ENCODE data around the gene GCC1. TPM values are rescaled to one million over a fixed set of nuclear protein-coding genes. Genes with fewer than 3 reads are reported as not detected.

The GCC1 gene
- total and polyA plus RNA-seq, 7 donors, result 7.2 to 19.2 (median 12.2) TPM

DNA sequence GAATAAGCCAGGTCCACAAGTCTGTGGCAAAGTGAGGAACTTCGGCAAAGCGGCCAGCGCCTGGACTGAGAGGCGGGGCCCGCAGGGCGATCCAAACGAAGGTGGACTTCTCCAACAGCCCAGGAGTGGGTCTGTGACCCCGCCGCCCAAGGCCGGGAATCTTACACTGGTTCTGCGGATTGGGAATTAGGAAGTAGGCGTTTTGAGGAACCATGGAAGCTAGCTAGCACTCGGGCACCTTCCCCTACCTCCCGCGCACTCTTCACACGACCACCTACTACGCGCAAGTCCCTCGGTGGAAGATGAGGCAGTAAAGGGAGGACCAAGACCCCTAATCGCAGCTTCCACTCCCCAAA lies 2.2 kb upstream of the GCC1 start:
- intact Hi-C loops (cut with DNase I), result loop anchor here (1.0 to 10.0 kb wide), 4 partner anchors 65 to 820 kb away; partner anchors contain the start of genes IMPDH1, LRRC4 and SND1
- H3K27ac ChIP-seq, result peak overlapping the region; percentile 89 to 95 (median 93)
- no peaks in the 10 kb centered on the region for H3K9me3 ChIP-seq
- peaks cover 0 to 53% (median 46%) of the 10 kb centered on the region in 4 donors for H3K4me1 ChIP-seq
- WGBS, 2 donors, result 60 to 68% methylated on average over 20 of the region's 20 CpGs
- peak overlapping the region; percentile 46 to 97 (median 87) for H3K4me3 ChIP-seq
- H3K36me3 ChIP-seq, result peaks cover 12 to 31% (median 18%) of the 10 kb centered on the region in 4 donors
- TF ChIP-seq, protein P1, sequence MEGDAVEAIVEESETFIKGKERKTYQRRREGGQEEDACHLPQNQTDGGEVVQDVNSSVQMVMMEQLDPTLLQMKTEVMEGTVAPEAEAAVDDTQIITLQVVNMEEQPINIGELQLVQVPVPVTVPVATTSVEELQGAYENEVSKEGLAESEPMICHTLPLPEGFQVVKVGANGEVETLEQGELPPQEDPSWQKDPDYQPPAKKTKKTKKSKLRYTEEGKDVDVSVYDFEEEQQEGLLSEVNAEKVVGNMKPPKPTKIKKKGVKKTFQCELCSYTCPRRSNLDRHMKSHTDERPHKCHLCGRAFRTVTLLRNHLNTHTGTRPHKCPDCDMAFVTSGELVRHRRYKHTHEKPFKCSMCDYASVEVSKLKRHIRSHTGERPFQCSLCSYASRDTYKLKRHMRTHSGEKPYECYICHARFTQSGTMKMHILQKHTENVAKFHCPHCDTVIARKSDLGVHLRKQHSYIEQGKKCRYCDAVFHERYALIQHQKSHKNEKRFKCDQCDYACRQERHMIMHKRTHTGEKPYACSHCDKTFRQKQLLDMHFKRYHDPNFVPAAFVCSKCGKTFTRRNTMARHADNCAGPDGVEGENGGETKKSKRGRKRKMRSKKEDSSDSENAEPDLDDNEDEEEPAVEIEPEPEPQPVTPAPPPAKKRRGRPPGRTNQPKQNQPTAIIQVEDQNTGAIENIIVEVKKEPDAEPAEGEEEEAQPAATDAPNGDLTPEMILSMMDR (IDR thresholded peaks at IDR 0.05), result no peak
- TF ChIP-seq EP300 (IDR thresholded peaks at IDR 0.05) (no peak), POLR2AphosphoS5 (IDR thresholded peaks at IDR 0.05) (no peak), POLR2A (IDR thresholded peaks at IDR 0.05) (no peak)
- no peaks in the 10 kb centered on the region for H3K27me3 ChIP-seq
- no peak for DNase-seq

DNA sequence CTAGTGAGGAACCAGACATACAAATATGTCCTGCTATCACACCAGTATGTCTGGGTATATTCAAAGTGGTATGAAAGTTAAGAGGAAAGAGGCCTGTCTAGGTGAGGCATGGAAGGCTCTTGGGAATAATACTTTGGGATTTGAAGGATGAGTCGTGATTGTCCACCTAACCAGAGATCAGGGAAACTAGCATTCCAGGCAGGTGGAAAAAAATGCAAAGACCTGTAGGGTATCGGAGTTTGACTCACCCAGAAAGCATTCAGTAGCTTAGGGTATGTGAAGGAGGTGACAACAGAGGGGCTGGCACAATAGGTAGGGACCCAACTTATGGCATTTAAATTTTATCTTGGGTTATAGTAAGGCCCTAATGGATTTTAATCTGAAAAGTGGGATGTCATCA lies 950 bp upstream of the GCC1 start:
- 90 to 92% methylated on average over 2 of the region's 2 CpGs for WGBS, 2 donors
- H3K27ac ChIP-seq, result peak overlapping the region; percentile 88 to 96 (median 92)
- H3K9me3 ChIP-seq, result no peaks in the 10 kb centered on the region
- peaks cover 0 to 66% (median 58%) of the 10 kb centered on the region in 4 donors for H3K4me1 ChIP-seq
- TF ChIP-seq, protein P1 (IDR thresholded peaks at IDR 0.05), result no peak
- TF ChIP-seq EP300 (IDR thresholded peaks at IDR 0.05) (no peak), POLR2AphosphoS5 (IDR thresholded peaks at IDR 0.05) (no peak), POLR2A (IDR thresholded peaks at IDR 0.05) (no peak)
- no peaks in the 10 kb centered on the region for H3K27me3 ChIP-seq
- intact Hi-C loops (cut with DNase I), result loop anchor here (5.0 to 10.0 kb wide), 3 partner anchors 371 to 821 kb away; partner anchors contain the start of genes IMPDH1 and LRRC4
- no peak overlapping the region for H3K4me3 ChIP-seq
- DNase-seq, result no peak
- H3K36me3 ChIP-seq, result peaks cover 21 to 35% (median 26%) of the 10 kb centered on the region in 4 donors

DNA sequence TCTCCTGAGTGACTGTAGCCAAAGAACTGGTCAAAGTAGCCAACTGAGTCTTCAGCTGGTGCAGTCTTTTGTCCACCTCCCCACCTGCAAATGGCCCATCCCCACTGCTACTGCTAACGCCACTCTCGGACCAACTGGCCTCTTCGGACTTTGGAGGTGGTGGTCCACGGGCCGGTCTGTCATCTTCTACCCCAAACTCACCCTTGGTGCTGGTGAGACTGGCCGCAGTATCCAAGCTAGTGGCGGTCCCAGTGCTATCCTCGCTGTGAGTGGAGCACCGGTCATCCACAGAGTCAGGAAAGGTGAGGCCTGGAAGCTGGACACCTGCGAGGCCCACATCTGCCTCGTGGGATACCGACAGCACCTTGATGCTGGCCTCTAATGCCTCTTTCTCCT lies 750 bp downstream of the GCC1 start:
- peaks cover 12 to 35% (median 25%) of the 10 kb centered on the region in 4 donors for H3K36me3 ChIP-seq
- H3K27ac ChIP-seq, result peak overlapping the region; percentile 88 to 96 (median 92)
- no peak for TF ChIP-seq POLR2A (IDR thresholded peaks at IDR 0.05)
- TF ChIP-seq, protein P1 (IDR thresholded peaks at IDR 0.05), result no peak
- TF ChIP-seq POLR2AphosphoS5 (IDR thresholded peaks at IDR 0.05), result no peak
- no peak for TF ChIP-seq EP300 (IDR thresholded peaks at IDR 0.05)
- H3K9me3 ChIP-seq, result no peaks in the 10 kb centered on the region
- intact Hi-C loops (cut with DNase I), result loop anchor here (2.0 to 10.0 kb wide), 4 partner anchors 192 to 823 kb away; partner anchors contain the start of genes IMPDH1, LRRC4 and ZNF800
- no peaks in the 10 kb centered on the region for H3K27me3 ChIP-seq
- peaks cover 0 to 72% (median 67%) of the 10 kb centered on the region in 4 donors for H3K4me1 ChIP-seq
- no peak for DNase-seq
- WGBS, 2 donors, result 21 to 35% methylated on average over 12 of the region's 12 CpGs
- H3K4me3 ChIP-seq, result peak overlapping the region; percentile 83 to 91 (median 85)

DNA sequence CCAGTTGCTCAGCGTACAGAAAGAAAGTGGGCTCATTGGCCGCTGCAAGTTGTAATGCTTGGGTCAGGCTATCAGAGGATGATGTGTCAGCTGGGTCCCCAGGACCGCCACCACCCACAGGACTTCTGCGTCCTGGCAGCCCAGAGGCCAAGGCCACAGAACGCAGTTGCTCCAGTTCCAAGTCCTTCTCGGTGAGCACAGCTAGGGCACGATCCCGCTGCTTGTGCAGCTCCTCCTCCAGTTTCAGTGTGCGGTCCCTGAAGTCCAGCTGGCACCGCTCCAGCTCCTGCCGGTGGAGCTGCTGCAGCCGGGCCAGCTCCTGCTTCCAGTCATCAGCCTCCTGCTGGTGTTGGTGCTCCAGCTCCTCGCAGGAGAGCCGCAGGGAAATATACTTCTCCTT lies 3.0 kb downstream of the GCC1 start:
- Histone ChIP-seq H3K27ac (no peak overlapping the region), H3K9me3 (no peaks in the 10 kb centered on the region), H3K4me3 (no peak overlapping the region)

More for the DNA sequence above, 3.0 kb downstream of the GCC1 start:
- Histone ChIP-seq H3K27me3 (no peaks in the 10 kb centered on the region), H3K4me1 (peaks cover 0 to 75% (median 68%) of the 10 kb centered on the region in 4 donors), H3K36me3 (peaks cover 12 to 35% (median 25%) of the 10 kb centered on the region in 4 donors)
- peak; percentile 86 for DNase-seq
- TF ChIP-seq EP300 (IDR thresholded peaks at IDR 0.05) (no peak), POLR2AphosphoS5 (IDR thresholded peaks at IDR 0.05) (no peak), POLR2A (IDR thresholded peaks at IDR 0.05) (no peak)
- TF ChIP-seq, protein P1 (IDR thresholded peaks at IDR 0.05), result no peak
- 88 to 90% methylated on average over 14 of the region's 14 CpGs for WGBS, 2 donors
- intact Hi-C loops (cut with DNase I), result loop anchor here (10.0 kb wide), 1 partner anchor 452 kb away; the partner anchor contains the start of gene LRRC4

All from sigmoid colon (tissue), 7 donors.